GM19035 (cell line): ENCODE results near the gene ST8SIA5.
"Not testable (repeated sequence)": the region's sequence is repeated elsewhere in the genome, so short reads cannot be mapped to it uniquely, and the experiment has no call there.

Experiments used
- ATAC-seq: cut with Tn5 transposase; IDR thresholded peaks from one replicate; pipeline ENCODE4 v1.9.1; 2021; ENCODE audit not compliant: unreplicated experiment

ST8SIA5 gene

DNA sequence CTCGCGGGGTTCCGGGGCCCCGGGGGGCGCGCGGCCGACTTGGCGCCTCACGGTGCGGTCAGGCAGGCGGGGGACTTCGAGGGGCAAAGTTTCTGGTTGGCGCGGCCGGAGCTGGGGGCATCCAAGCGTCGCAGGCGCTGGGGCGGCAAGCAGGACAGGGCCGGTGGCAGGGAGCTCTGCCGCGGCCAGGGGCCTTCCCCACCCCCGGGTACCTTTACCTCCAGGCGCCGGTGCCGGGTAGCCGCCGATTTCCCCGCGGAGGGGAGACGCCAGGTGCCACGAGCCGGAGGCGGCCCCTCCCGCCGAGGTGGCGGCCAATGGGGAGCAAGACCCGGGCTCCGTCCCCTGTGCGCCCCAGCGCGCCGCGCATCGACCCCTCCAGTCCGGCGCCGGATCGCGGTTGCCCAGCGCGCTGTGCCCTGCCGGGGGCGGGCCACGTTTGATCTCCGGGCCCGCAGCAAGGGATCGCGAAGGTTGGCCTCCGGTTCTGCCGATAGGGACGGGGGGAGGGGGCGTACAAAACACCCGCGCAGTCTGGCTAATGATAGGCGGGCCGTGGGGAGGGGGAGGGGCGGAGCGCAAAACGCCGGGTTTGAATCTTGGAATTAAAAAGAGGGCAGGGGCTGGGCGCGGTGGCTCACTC is at the start of gene ST8SIA5:
Gene ST8SIA5 (minus strand): TSS at position 495 of the 643 bp plus-strand sequence. CDS start 545 bp downstream, outside the sequence.
- no peak for ATAC-seq

GRCh38 chr18:46795945-46796344 is 39.1 kb upstream of the ST8SIA5 start:
- not testable (repeated sequence) for ATAC-seq

DNA sequence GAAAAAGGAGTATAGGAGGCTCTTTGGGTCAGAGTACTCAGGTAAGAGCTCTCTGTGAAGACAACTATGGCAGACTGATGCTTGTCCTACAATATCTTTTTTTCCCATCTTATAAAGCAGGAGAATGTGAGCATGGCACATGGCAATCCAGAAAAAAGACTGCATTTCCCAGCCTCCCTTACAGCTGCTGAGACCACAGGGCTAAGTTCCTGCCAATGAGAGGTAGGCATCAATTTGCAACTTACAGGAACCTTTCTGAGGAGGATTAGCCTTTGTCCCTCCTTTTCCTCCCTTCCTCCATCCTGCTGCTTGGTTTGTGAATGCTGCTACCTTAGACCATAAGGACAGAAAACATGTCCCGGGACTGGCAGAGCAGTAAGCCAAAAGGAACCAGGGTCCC is 37.8 kb upstream of the ST8SIA5 start:
- ATAC-seq = no peak

DNA sequence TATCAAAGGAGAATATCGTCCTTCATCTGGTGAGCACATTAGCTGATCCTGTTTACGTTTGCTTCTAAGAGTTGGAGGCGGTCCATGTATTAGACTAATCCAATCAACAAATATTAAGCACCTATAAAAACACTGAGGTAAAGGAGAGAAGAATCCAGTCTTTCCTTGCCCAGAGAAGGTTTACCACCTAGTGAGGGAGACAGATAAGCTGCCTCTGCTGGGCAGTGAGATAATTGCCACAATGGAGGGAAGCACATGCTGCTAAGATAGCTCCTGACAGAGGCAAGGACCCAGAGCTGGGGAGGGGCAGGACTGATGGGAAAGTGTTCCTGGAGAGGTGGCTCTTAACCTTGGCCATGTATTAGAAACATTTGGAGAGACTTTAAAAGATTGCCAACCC is 36.7 kb upstream of the ST8SIA5 start:
- no peak for ATAC-seq

GRCh38 chr18:46789088-46789487 is 32.2 kb upstream of the ST8SIA5 start:
- ATAC-seq = no peak

DNA sequence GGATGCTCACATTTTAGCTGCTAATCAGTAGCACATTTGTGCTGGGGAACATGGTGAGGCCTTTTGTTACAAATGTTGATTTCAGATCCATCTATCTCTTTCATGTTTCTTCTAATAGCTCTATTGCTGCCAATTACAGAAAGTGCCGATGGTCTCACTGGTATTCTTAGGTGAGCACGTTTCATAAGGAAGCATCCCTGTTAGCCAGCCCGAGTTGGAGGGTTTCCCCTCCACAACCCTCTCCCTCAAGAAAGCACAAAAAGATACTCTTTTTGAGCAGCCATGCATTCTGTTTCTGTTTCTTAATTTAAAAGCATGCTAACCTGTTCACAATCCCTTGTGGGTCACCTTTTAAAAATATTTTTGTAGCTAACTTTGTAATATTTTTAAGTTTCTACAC is 30.8 kb upstream of the ST8SIA5 start:
- no peak for ATAC-seq

GRCh38 chr18:46772357-46772756 is 15.5 kb upstream of the ST8SIA5 start:
- no peak for ATAC-seq

GRCh38 chr18:46771141-46771540 is 14.3 kb upstream of the ST8SIA5 start:
- ATAC-seq = no peak

GRCh38 chr18:46770708-46771107 is 13.9 kb upstream of the ST8SIA5 start:
- ATAC-seq = no peak

DNA sequence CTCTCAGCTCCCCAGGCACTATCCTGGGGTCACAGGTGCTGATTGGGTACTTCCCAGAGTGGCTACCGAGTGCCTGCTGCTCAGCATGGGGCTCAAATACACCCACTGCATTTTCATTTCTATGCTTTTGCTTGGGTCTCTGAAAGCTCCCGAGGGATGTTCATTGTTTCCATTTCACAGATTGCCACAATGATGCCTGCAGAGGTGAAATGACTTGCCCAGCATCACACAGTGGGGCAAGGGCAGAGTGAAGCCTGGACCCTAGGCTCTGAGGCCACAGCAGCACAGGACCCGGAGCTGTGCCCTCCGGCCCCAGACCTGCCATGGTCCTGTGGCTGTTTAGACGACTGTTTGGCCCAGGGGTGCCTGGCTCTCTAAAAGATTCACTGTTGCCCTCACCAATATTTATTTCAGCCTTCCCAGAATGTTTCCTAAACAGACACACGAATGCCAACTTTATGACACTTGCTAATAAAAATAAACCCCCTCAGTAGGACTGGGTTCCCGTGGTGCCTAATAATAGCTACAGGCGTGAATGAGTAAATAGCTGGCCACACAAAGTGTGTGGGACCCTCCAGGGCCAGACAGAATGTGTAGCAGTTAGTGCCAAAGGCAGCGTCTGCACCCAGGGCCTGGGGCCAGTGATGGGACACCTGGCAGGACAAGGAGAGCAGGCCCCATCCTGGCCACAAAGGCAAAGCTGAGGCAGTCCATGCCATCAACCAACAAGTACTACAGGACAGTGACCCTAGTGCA is 11.5 kb upstream of the ST8SIA5 start:
- no peak for ATAC-seq

- no peak for ATAC-seq
Observed at GRCh38 chr18:46767217-46767616, 10.4 kb upstream of the ST8SIA5 start.

GRCh38 chr18:46764586-46764985 is 7.7 kb upstream of the ST8SIA5 start:
- no peak for ATAC-seq

- no peak for ATAC-seq
Observed at GRCh38 chr18:46761059-46761769, 4.4 kb upstream of the ST8SIA5 start.

GRCh38 chr18:46759890-46760289 is 3.0 kb upstream of the ST8SIA5 start:
- ATAC-seq = no peak

DNA sequence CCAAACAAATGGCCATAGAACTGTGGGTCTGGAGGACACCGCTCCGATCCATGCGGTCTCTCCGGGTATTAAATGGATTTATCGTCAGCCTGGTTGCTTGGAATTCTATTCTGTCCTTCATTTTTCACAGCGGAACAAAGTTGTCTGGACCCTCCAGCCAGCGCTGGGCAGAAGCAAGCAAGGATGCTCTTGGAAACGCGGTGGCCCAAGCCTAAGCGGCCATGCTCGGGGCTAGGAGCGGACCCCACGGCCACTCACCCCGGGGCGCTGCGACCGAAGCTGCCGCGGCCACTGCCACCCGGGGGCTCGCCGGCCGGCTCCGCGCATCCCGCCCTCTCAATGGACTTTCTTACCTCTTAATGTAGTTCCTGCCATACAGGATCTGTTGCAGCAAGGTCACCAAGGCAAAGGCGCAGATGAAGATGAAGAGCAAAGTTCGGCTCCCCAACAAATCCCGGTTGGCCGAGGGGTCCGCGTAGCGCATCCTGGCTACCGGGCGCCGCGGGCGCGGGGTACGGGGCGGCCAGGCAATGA is 761 bp downstream of the ST8SIA5 start:
- no peak for ATAC-seq

GRCh38 chr18:46755315-46756024 is 1.4 kb downstream of the ST8SIA5 start:
- no peak for ATAC-seq

- peak; percentile 5 for ATAC-seq
Observed at GRCh38 chr18:46754661-46755292, 2.1 kb downstream of the ST8SIA5 start.

- peak; percentile 73 for ATAC-seq
Observed at GRCh38 chr18:46754188-46754587, 2.7 kb downstream of the ST8SIA5 start.

DNA sequence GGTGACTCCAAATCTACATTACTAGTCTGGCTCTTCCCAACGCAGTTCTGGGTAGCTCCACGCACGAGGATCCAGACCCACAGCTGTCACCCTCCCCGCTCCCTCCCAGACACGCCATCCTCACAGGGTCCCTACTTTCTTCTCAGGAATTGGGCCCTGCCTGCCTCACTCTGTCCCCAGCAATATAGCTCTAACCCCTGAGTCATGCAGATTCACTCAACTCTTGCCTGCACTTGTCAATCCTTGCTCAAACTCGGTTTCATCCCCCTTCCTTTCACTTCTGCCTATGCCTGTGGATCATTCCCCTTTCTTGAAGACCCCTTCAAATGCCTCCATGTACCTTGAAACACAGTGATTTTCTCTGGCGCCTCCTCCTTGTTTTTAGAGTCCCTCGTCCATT is 5.0 kb downstream of the ST8SIA5 start:
- no peak for ATAC-seq

GRCh38 chr18:46750626-46751025 is 6.2 kb downstream of the ST8SIA5 start:
- no peak for ATAC-seq

GRCh38 chr18:46748466-46748865 is 8.4 kb downstream of the ST8SIA5 start:
- no peak for ATAC-seq
